ENCODE data around the gene ZNF33A.

DNA sequence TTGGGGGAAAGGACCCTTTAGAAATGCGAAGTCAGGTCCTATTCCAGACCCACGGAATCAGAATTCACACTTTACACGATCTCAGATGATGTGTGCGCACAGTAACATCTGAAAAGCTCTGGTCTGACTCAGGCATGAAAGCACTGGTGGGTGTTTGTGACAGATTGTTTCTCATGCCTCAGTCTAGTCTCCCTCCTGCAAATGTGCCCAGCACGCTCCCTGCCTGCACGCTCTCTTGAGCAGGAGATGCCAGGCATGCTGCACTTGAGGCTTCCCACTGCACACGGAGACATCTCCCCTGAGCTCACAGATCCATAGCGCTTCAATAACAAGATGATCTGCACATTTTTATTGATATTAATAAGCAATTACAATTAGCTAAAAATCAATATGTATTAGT, 60.0 kb downstream of the ZNF33A start:
- TF ChIP-seq, protein P1, sequence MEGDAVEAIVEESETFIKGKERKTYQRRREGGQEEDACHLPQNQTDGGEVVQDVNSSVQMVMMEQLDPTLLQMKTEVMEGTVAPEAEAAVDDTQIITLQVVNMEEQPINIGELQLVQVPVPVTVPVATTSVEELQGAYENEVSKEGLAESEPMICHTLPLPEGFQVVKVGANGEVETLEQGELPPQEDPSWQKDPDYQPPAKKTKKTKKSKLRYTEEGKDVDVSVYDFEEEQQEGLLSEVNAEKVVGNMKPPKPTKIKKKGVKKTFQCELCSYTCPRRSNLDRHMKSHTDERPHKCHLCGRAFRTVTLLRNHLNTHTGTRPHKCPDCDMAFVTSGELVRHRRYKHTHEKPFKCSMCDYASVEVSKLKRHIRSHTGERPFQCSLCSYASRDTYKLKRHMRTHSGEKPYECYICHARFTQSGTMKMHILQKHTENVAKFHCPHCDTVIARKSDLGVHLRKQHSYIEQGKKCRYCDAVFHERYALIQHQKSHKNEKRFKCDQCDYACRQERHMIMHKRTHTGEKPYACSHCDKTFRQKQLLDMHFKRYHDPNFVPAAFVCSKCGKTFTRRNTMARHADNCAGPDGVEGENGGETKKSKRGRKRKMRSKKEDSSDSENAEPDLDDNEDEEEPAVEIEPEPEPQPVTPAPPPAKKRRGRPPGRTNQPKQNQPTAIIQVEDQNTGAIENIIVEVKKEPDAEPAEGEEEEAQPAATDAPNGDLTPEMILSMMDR (IDR thresholded peaks at IDR 0.05) = no peak
- no peak for TF ChIP-seq EZH2 (IDR thresholded peaks at IDR 0.05)

Data from neural progenitor cell (in vitro differentiated cells).